HepG2 (cell line): ENCODE results near the gene MFAP3L. TPM values are rescaled to one million over a fixed set of nuclear protein-coding genes. Genes with fewer than 3 reads are reported as not detected.
A peak's percentile ranks its signal among the peaks of the same experiment; 100 is the strongest.

Experiments used
- AHDC1 ChIP-seq: sonication (generic); formaldehyde crosslinking; IDR thresholded peaks from 2 replicates; pipeline ENCODE4 v1.5.1; 2020; ENCODE audit warnings: mild to moderate bottlenecking, missing genetic modification reagents, borderline replicate concordance
- CERS6 ChIP-seq: sonication (generic); formaldehyde crosslinking; IDR thresholded peaks from 2 replicates; pipeline ENCODE4 v1.5.0; 2020; ENCODE audit warnings: missing genetic modification reagents
- CREM ChIP-seq, 2 experiments: sonication (generic) in 1 of 2; formaldehyde crosslinking in 1 of 2; IDR thresholded peaks; 2 replicates each; pipeline versions ENCODE4 v1.4.0 to v1.6.1; 2016 to 2020; ENCODE audit warnings: antibody characterized with exemption in 1 of 2, mild to moderate bottlenecking in 1 of 2, missing genetic modification reagents in 1 of 2
- DMTF1 ChIP-seq: sonication (generic); formaldehyde crosslinking; IDR thresholded peaks from 2 replicates; pipeline ENCODE4 v1.4.0; 2020; ENCODE audit warnings: mild to moderate bottlenecking, missing genetic modification reagents
- ETV6 ChIP-seq: sonication (generic); formaldehyde crosslinking; conservative IDR thresholded peaks from 2 replicates; pipeline ENCODE4 v1.4.0; 2020; ENCODE audit warnings: missing genetic modification reagents
- GATAD1 ChIP-seq: IDR thresholded peaks from 2 replicates; pipeline ENCODE4 v1.6.1; 2016; ENCODE audit warnings: missing genetic modification reagents, missing compliant biosample characterization
- HDAC2 ChIP-seq: sonication (generic); formaldehyde crosslinking; IDR thresholded peaks from 2 replicates; pipeline ENCODE4 v1.4.0; 2020; ENCODE audit warnings: missing genetic modification reagents
- HIVEP1 ChIP-seq: sonication (generic); formaldehyde crosslinking; IDR thresholded peaks from 2 replicates; pipeline ENCODE4 v1.4.0; 2020; ENCODE audit warnings: mild to moderate bottlenecking, missing genetic modification reagents
- NCOA1 ChIP-seq: sonication (generic); formaldehyde crosslinking; IDR thresholded peaks from 2 replicates; pipeline ENCODE4 v1.9.0; 2021; ENCODE audit warnings: missing genetic modification reagents
- NR2F6 ChIP-seq, 2 experiments: IDR thresholded peaks; 2 replicates each; pipeline ENCODE4 v1.6.1; 2016; ENCODE audit warnings: antibody characterized with exemption in 1 of 2, mild to moderate bottlenecking in 1 of 2
- PPARG ChIP-seq: conservative IDR thresholded peaks from 2 replicates; pipeline ENCODE4 v1.6.1; 2016; ENCODE audit warnings: missing biosample characterization, missing genetic modification reagents
- REPIN1 ChIP-seq: sonication (generic); formaldehyde crosslinking; IDR thresholded peaks from 2 replicates; pipeline ENCODE4 v1.8.0; 2022; ENCODE audit warnings: missing genetic modification reagents, low read depth, mild to moderate bottlenecking, borderline replicate concordance
- SYNCRIP ChIP-seq: fragments of 200-400 bp; formaldehyde crosslinking; IDR thresholded peaks from 2 replicates; pipeline ENCODE4 v1.6.1; 2018; ENCODE audit warnings: mild to moderate bottlenecking, low read depth, low read length; ENCODE audit not compliant: insufficient read depth
- TAF1 ChIP-seq: sonication (generic); formaldehyde crosslinking; IDR thresholded peaks from 2 replicates; pipeline ENCODE4 v1.4.0; 2020; ENCODE audit warnings: missing genetic modification reagents
- XRCC5 ChIP-seq: fragments of 200-400 bp; formaldehyde crosslinking; optimal IDR thresholded peaks from 2 replicates; pipeline ENCODE3; 2017; ENCODE audit warnings: mild to moderate bottlenecking, low read length
- ZNF275 ChIP-seq: sonication (generic); formaldehyde crosslinking; IDR thresholded peaks from 2 replicates; pipeline ENCODE4 v1.8.0; 2022; ENCODE audit warnings: missing genetic modification reagents, mild to moderate bottlenecking, inconsistent platforms, borderline replicate concordance
- ZNF282 ChIP-seq: fragments of 450-650 bp; IDR thresholded peaks from 2 replicates; pipeline ENCODE4 v1.6.1; 2018; ENCODE audit not compliant: partially characterized antibody
- ZNF563 ChIP-seq: sonication (generic); formaldehyde crosslinking; IDR thresholded peaks from 2 replicates; pipeline ENCODE4 v1.8.0; 2022; ENCODE audit warnings: mild to moderate bottlenecking, moderate library complexity, missing genetic modification reagents
- ZNF564 ChIP-seq: sonication (generic); formaldehyde crosslinking; IDR thresholded peaks from 2 replicates; pipeline ENCODE4 v1.8.1; 2023; ENCODE audit warnings: mild to moderate bottlenecking, missing genetic modification reagents
- ZSCAN30 ChIP-seq: sonication (generic); formaldehyde crosslinking; IDR thresholded peaks from 2 replicates; pipeline ENCODE4 v1.5.0; 2020; ENCODE audit warnings: mild to moderate bottlenecking, missing genetic modification reagents
- polyA plus RNA-seq, 8 experiments: library from polyadenylated mRNA; depleted of rRNA in 3 of 8; stranded (reverse) in 7 of 8; unstranded in 1 of 8; fragments of >200 nt; fragmentation: Illumina TruSeq in 4 of 8; extraction: Trizol in 4 of 8; gene quantifications; 2 replicates each; pipeline versions ENCODE4 v1.2.1 to v1.2.3, GENCODE V29; 2011 to 2016; ENCODE audit warnings: low read depth in 4 of 8, missing spikeins in 1 of 8, mixed read lengths in 1 of 8; ENCODE audit not compliant: insufficient read depth in 1 of 8
- total RNA-seq, 5 experiments: library from RNA; depleted of rRNA; stranded (reverse); fragments of >200 nt; fragmentation: Illumina TruSeq; extraction: Trizol; gene quantifications; 2 replicates each; pipeline ENCODE4 v1.2.3, GENCODE V29; 2016; ENCODE audit warnings: low read depth in 1 of 5

The MFAP3L gene
- total and polyA plus RNA-seq, 2 of the 13 experiments (the other 11 are each of a cell fraction or from before 2014, with no cell fraction given): 1.5 to 3.6 TPM

- no peak for TF ChIP-seq DMTF1
- no peak; the same call in 1 of the 2 replicates for TF ChIP-seq ZSCAN30 (CRISPR knock-in tag)
- no peak for TF ChIP-seq PPARG (CRISPR knock-in tag)
- TF ChIP-seq GATAD1: no peak
- TF ChIP-seq REPIN1 (CRISPR knock-in tag): no peak
- TF ChIP-seq XRCC5: no peak
- TF ChIP-seq ETV6 (CRISPR knock-in tag): no peak
- no peak for TF ChIP-seq HDAC2 (CRISPR knock-in tag)
- no peak for TF ChIP-seq CERS6
- no peak for TF ChIP-seq ZNF282
- peak; percentile 44; the same call in 1 of the 2 replicates for TF ChIP-seq ZNF563 (CRISPR knock-in tag)
- TF ChIP-seq CREM (IDR thresholded peaks at IDR 0.05): no peak
- TF ChIP-seq CREM (CRISPR knock-in tag; IDR thresholded peaks at IDR 0.05): no peak
- TF ChIP-seq HIVEP1 (CRISPR knock-in tag): no peak
- no peak; the same call in none of the 2 replicates for TF ChIP-seq TAF1 (CRISPR knock-in tag)
- TF ChIP-seq NR2F6 (IDR thresholded peaks at IDR 0.05): no peak
- TF ChIP-seq NR2F6 (CRISPR knock-in tag; IDR thresholded peaks at IDR 0.05): no peak
- TF ChIP-seq ZNF564: no peak
- TF ChIP-seq NCOA1 (CRISPR knock-in tag): no peak
- no peak for TF ChIP-seq AHDC1
- TF ChIP-seq ZNF275 (CRISPR knock-in tag): no peak
- no peak for TF ChIP-seq SYNCRIP
These were observed at the start of gene MFAP3L (continued) for GRCh38 chr4:170026253-170027021.
